ENCODE data around the gene MAFB. TPM values are rescaled to one million over a fixed set of nuclear protein-coding genes. Genes with fewer than 3 reads are reported as not detected.

MAFB gene
- total RNA-seq, 4 donors from 2014 or later = 36.2 to 61.7 (median 39.6) TPM

DNA sequence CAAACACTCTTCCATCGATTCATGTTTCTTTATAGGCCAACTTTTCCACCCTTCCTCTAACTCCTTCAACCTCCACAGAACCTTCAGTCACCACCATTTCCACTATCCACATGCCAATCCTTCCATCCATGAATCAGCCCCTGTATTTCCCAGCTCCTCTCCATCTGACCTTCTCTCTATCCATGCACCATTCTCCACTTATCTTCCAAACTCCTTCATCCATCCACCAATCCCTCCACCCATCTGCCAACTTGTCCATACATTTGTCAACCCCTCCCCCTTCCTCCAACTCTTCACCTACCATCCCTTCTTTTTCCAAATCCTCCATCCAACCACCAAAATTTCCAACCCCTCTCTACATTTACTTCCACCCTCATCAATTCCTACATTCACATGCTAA, 49.9 kb downstream of the MAFB start:
- H3K4me1 ChIP-seq = no peaks in the 10 kb centered on the region
- no peaks in the 10 kb centered on the region for H3K9me3 ChIP-seq
- TF ChIP-seq POLR2A (IDR thresholded peaks at IDR 0.05) = no peak
- TF ChIP-seq, protein P1, sequence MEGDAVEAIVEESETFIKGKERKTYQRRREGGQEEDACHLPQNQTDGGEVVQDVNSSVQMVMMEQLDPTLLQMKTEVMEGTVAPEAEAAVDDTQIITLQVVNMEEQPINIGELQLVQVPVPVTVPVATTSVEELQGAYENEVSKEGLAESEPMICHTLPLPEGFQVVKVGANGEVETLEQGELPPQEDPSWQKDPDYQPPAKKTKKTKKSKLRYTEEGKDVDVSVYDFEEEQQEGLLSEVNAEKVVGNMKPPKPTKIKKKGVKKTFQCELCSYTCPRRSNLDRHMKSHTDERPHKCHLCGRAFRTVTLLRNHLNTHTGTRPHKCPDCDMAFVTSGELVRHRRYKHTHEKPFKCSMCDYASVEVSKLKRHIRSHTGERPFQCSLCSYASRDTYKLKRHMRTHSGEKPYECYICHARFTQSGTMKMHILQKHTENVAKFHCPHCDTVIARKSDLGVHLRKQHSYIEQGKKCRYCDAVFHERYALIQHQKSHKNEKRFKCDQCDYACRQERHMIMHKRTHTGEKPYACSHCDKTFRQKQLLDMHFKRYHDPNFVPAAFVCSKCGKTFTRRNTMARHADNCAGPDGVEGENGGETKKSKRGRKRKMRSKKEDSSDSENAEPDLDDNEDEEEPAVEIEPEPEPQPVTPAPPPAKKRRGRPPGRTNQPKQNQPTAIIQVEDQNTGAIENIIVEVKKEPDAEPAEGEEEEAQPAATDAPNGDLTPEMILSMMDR (IDR thresholded peaks at IDR 0.05) = no peak
- intact Hi-C loops (cut with DNase I) = no loop called here
- 45 to 72% methylated on average over 1 of the region's 1 CpG for WGBS, 2 donors
- no peak overlapping the region for H3K27ac ChIP-seq
- DNase-seq = no peak
- no peaks in the 10 kb centered on the region for H3K27me3 ChIP-seq
- no peaks in the 10 kb centered on the region for H3K36me3 ChIP-seq
- H3K4me3 ChIP-seq = no peak overlapping the region

DNA sequence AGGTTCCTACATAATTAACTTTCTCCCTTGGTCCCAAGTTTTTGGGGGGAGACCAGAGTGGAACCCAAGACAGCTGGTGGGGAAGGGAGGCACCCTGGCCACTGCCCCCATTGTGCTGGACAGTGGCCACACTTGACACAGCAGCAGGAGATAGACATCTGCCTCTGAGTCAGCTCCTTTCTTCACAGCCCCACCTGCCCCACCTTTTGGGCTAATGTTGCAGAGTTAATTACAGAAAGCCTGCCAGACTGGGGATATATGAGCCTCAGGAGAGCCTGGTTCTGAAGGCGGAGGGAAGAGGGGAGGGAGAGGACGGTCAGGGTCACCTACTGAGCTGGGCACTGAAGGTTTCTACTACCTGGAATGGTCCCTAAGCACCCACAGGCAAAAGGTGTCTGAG, 50.6 kb downstream of the MAFB start:
- WGBS, 2 donors = 72 to 82% methylated on average over 2 of the region's 2 CpGs
- Histone ChIP-seq H3K4me3 (no peak overlapping the region), H3K27ac (no peak overlapping the region), H3K4me1 (peaks cover 0 to 2% (median 0%) of the 10 kb centered on the region in 3 donors), H3K9me3 (no peaks in the 10 kb centered on the region), H3K27me3 (no peaks in the 10 kb centered on the region), H3K36me3 (no peaks in the 10 kb centered on the region)
- intact Hi-C loops (cut with DNase I) = no loop called here
- no peak for DNase-seq
- TF ChIP-seq, protein P1 (IDR thresholded peaks at IDR 0.05) = no peak
- TF ChIP-seq POLR2A (IDR thresholded peaks at IDR 0.05) = no peak

DNA sequence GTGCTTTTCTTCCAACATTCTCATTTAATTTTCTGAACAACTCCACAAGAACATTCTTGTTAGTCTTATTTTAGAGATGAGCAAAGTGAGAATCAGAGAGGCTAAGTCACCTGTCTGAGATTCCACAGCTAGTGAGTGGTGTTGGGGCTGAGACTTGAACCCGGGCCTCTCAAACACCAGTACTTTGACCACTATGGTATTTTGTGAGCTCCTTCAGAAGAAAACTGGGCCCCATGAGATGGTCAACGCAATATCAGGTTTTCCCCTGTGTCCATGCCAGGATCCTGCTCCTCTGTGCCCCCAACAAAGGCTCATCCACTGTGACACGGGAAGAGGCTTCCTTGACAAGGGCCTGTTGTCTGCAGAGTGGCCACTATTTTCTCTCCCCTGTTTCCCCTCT, 51.9 kb downstream of the MAFB start:
- TF ChIP-seq, protein P1 (IDR thresholded peaks at IDR 0.05) = no peak
- TF ChIP-seq POLR2A (IDR thresholded peaks at IDR 0.05) = no peak
- Histone ChIP-seq H3K4me3 (no peak overlapping the region), H3K27me3 (no peaks in the 10 kb centered on the region), H3K4me1 (peaks cover 4 to 14% (median 7%) of the 10 kb centered on the region in 3 donors), H3K9me3 (no peaks in the 10 kb centered on the region), H3K27ac (no peak overlapping the region), H3K36me3 (no peaks in the 10 kb centered on the region)
- 97% methylated on average over 3 of the region's 3 CpGs; no CpG with 5 or more reads in 1 of the 2 donors for WGBS, 2 donors
- intact Hi-C loops (cut with DNase I) = no loop called here
- no peak for DNase-seq

DNA sequence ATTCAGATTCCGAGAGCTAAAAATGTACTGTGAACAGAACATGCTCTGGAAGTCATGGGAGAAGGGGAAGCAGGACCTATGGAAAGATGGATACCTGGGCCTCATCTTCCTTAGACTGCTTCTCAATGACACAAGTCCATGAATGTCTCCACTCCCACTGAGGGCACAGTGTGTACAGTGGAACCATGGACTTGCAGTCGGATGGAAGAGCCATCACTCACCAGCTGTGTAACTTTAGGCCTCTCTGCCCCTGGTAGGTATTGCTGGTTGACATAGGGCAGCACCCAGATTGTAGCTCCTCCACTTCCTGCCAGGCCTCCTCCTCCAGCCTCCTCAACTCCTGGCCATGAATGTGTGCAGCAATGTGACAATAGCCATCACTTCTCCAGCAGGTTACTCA, 52.5 kb downstream of the MAFB start:
- intact Hi-C loops (cut with DNase I) = no loop called here
- H3K9me3 ChIP-seq = no peaks in the 10 kb centered on the region
- H3K4me3 ChIP-seq = no peak overlapping the region
- DNase-seq = no peak
- no peak for TF ChIP-seq POLR2A (IDR thresholded peaks at IDR 0.05)
- TF ChIP-seq, protein P1 (IDR thresholded peaks at IDR 0.05) = no peak
- no peaks in the 10 kb centered on the region for H3K36me3 ChIP-seq
- no peaks in the 10 kb centered on the region for H3K27me3 ChIP-seq
- no peak overlapping the region for H3K27ac ChIP-seq
- peaks cover 4 to 19% (median 7%) of the 10 kb centered on the region in 3 donors for H3K4me1 ChIP-seq
- 90 to 96% methylated on average over 2 of the region's 2 CpGs for WGBS, 2 donors

DNA sequence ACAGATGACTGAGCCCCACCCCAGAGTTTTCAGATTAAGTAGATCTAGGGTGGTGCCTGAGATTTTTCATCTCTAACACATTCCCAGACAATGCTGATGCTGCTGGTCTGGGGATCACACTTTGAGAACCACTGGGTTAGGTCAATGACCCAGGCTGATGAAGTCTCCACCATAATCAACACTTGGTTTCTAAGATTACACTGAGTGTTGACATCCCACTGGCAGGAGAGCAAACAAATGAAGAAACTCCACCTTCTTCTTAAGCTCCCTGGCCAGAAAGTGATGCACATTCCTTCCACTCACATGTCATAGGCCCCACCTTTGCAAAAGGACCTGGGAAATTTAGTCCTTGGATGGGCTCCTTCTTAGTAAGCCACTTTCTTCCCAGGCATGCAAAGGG, 53.1 kb downstream of the MAFB start:
- H3K27me3 ChIP-seq = no peaks in the 10 kb centered on the region
- no peak overlapping the region for H3K4me3 ChIP-seq
- TF ChIP-seq POLR2A (IDR thresholded peaks at IDR 0.05) = no peak
- TF ChIP-seq, protein P1 (IDR thresholded peaks at IDR 0.05) = no peak
- intact Hi-C loops (cut with DNase I) = no loop called here
- no peak overlapping the region for H3K27ac ChIP-seq
- DNase-seq = no peak
- no peaks in the 10 kb centered on the region for H3K9me3 ChIP-seq
- H3K4me1 ChIP-seq = peaks cover 4 to 23% (median 7%) of the 10 kb centered on the region in 3 donors
- H3K36me3 ChIP-seq = no peaks in the 10 kb centered on the region
